DMS153 treated with DMSO at 0.1 percent for 48 hours (cell line): Measurements from ENCODE around the gene IMPACT.

Experiments used
- DNase-seq: peaks from one replicate; lab custom pipeline; 2025; ENCODE audit not compliant: unreplicated experiment; lab: John Stamatoyannopoulos, UW

IMPACT gene

GRCh38 chr18:24426398-24427294 is at the start of gene IMPACT:
IMPACT (plus strand) TSS chr18:24426670; CDS start chr18:24426757, 87 bp downstream.
- peak; percentile 51 for DNase-seq

GRCh38 chr18:24378598-24378997 is 47.9 kb upstream of the IMPACT start:
- DNase-seq, result no peak

- DNase-seq, result no peak
These were observed 46.2 kb upstream of the IMPACT start for GRCh38 chr18:24380163-24380747.

GRCh38 chr18:24381126-24381525 is 45.3 kb upstream of the IMPACT start:
- no peak for DNase-seq

- no peak for DNase-seq
These were observed 39.8 kb upstream of the IMPACT start for GRCh38 chr18:24386681-24387080.

GRCh38 chr18:24388957-24389356 is 37.5 kb upstream of the IMPACT start:
- no peak for DNase-seq

GRCh38 chr18:24395049-24395795 is 31.2 kb upstream of the IMPACT start:
- no peak for DNase-seq

GRCh38 chr18:24396082-24396633 is 30.3 kb upstream of the IMPACT start:
- no peak for DNase-seq

- DNase-seq, result peak; percentile 30
These were observed 29.3 kb upstream of the IMPACT start for GRCh38 chr18:24397131-24397693.

GRCh38 chr18:24397694-24398368 is 28.6 kb upstream of the IMPACT start, which contains the start of gene OSBPL1A:
OSBPL1A (minus strand) TSS chr18:24397824; CDS start chr18:24377533, 20,291 bp downstream.
- peak; percentile 83 for DNase-seq

GRCh38 chr18:24398540-24398939 is 27.9 kb upstream of the IMPACT start:
- no peak for DNase-seq

GRCh38 chr18:24400587-24400986 is 25.9 kb upstream of the IMPACT start:
- no peak for DNase-seq

GRCh38 chr18:24402209-24402785 is 24.2 kb upstream of the IMPACT start:
- no peak for DNase-seq

GRCh38 chr18:24403076-24403475 is 23.4 kb upstream of the IMPACT start:
- DNase-seq, result no peak

GRCh38 chr18:24404591-24404990 is 21.9 kb upstream of the IMPACT start:
- no peak for DNase-seq

GRCh38 chr18:24408496-24408895 is 18.0 kb upstream of the IMPACT start:
- DNase-seq, result no peak

GRCh38 chr18:24413148-24413547 is 13.3 kb upstream of the IMPACT start:
- DNase-seq, result no peak

- DNase-seq, result no peak
These were observed 12.0 kb upstream of the IMPACT start for GRCh38 chr18:24414349-24415003.

- DNase-seq, result no peak
These were observed 9.0 kb upstream of the IMPACT start for GRCh38 chr18:24417480-24417879.
